ENCODE data around the gene PNMT. TPM values are rescaled to one million over a fixed set of nuclear protein-coding genes. Genes with fewer than 3 reads are reported as not detected.
A peak's percentile ranks its signal among the peaks of the same experiment; 100 is the strongest.

PNMT gene
- total RNA-seq, 6 experiments from 2014 or later = 0.26 TPM; not detected in 5

- Mint-ChIP-seq H3K27me3 (ENCODE audit: insufficient read depth) (peaks cover 32% of the 10 kb centered on the region), H3K4me3 (peak overlapping the region; percentile 63), H3K9me3 (no peaks in the 10 kb centered on the region), H3K27ac (no peak overlapping the region), H3K36me3 (ENCODE audit: low read depth) (no peaks in the 10 kb centered on the region), H3K4me1 (ENCODE audit: low read depth) (peaks cover 13% of the 10 kb centered on the region)
- DNase-seq = no peak
- no peak for TF ChIP-seq CTCF (IDR thresholded peaks at IDR 0.05)
Observed at GRCh38 chr17:39622380-39623006, 45.8 kb upstream of the PNMT start.

- peaks cover 39% of the 10 kb centered on the region for H3K27me3 Mint-ChIP-seq (ENCODE audit: insufficient read depth)
- DNase-seq = peak; percentile 50
Observed at GRCh38 chr17:39623356-39623950, 44.8 kb upstream of the PNMT start.

GRCh38 chr17:39624313-39624712 lies 43.9 kb upstream of the PNMT start:
- Mint-ChIP-seq H3K9me3 (no peaks in the 10 kb centered on the region), H3K36me3 (ENCODE audit: low read depth) (no peaks in the 10 kb centered on the region), H3K27me3 (ENCODE audit: insufficient read depth) (peaks cover 39% of the 10 kb centered on the region)

More at GRCh38 chr17:39623356-39623950, 44.8 kb upstream of the PNMT start:
- TF ChIP-seq CTCF (IDR thresholded peaks at IDR 0.05) = peak; percentile 96
- H3K36me3 Mint-ChIP-seq (ENCODE audit: low read depth) = no peaks in the 10 kb centered on the region
- H3K4me1 Mint-ChIP-seq (ENCODE audit: low read depth) = peaks cover 13% of the 10 kb centered on the region
- H3K9me3 Mint-ChIP-seq = no peaks in the 10 kb centered on the region
- no peak overlapping the region for H3K27ac Mint-ChIP-seq
- no peak overlapping the region for H3K4me3 Mint-ChIP-seq

GRCh38 chr17:39625198-39625785 lies 43.0 kb upstream of the PNMT start:
- DNase-seq = no peak
- Mint-ChIP-seq H3K27ac (no peak overlapping the region), H3K27me3 (ENCODE audit: insufficient read depth) (peaks cover 39% of the 10 kb centered on the region), H3K36me3 (ENCODE audit: low read depth) (no peaks in the 10 kb centered on the region), H3K4me1 (ENCODE audit: low read depth) (peaks cover 13% of the 10 kb centered on the region), H3K9me3 (no peaks in the 10 kb centered on the region), H3K4me3 (no peak overlapping the region)
- TF ChIP-seq CTCF (IDR thresholded peaks at IDR 0.05) = no peak

More at GRCh38 chr17:39624313-39624712, 43.9 kb upstream of the PNMT start:
- Mint-ChIP-seq H3K27ac (no peak overlapping the region), H3K4me3 (no peak overlapping the region), H3K4me1 (ENCODE audit: low read depth) (peaks cover 13% of the 10 kb centered on the region)
- no peak for TF ChIP-seq CTCF (IDR thresholded peaks at IDR 0.05)
- no peak for DNase-seq

GRCh38 chr17:39626171-39627046 lies 41.8 kb upstream of the PNMT start, which contains the start of gene PPP1R1B:
Gene PPP1R1B, plus strand, starts transcription at chr17:39626952. Its CDS starts 441 bp downstream, at chr17:39627393.
- TF ChIP-seq CTCF (IDR thresholded peaks at IDR 0.05) = no peak
- Mint-ChIP-seq H3K27ac (no peak within 1 kb of the TSS), H3K36me3 (ENCODE audit: low read depth) (no peaks in the 10 kb centered on the region), H3K4me1 (ENCODE audit: low read depth) (peaks cover 13% of the 10 kb centered on the region), H3K4me3 (no peak within 1 kb of the TSS), H3K27me3 (ENCODE audit: insufficient read depth) (peaks cover 40% of the 10 kb centered on the region), H3K9me3 (no peaks in the 10 kb centered on the region)
- no peak for DNase-seq
